Smooth muscle cell (in vitro differentiated cells): ENCODE measurements around the gene SFMBT2. TPM values are rescaled to one million over a fixed set of nuclear protein-coding genes. Genes with fewer than 3 reads are reported as not detected.
"Not testable (repeated sequence)": the region's sequence is repeated elsewhere in the genome, so short reads cannot be mapped to it uniquely, and the experiment has no call there.

Experiments used
- DNase-seq: peaks from one replicate; lab custom pipeline; 2025; ENCODE audit not compliant: unreplicated experiment; lab: John Stamatoyannopoulos, UW
- H2AFZ ChIP-seq: fragments of 200-600 bp; sonication (generic); 2 replicates; pipeline ENCODE4 v1.6.0; 2016; ENCODE audit warnings: antibody characterized with exemption, low read depth, mild to moderate bottlenecking
- H3F3A ChIP-seq: fragments of 200-600 bp; sonication (generic); 2 replicates; pipeline ENCODE4 v1.6.0; 2017; ENCODE audit warnings: antibody characterized with exemption, low read depth
- H3K27ac ChIP-seq: fragments of 200-600 bp; sonication (generic); 2 replicates; pipeline ENCODE4 v1.5.1; 2016; ENCODE audit warnings: low read depth, mild to moderate bottlenecking
- H3K27me3 ChIP-seq: fragments of 200-600 bp; sonication (generic); 2 replicates; pipeline ENCODE4 v1.6.1; 2016; ENCODE audit warnings: low read depth, mild to moderate bottlenecking
- H3K36me3 ChIP-seq: fragments of 200-600 bp; sonication (generic); 2 replicates; pipeline ENCODE4 v1.5.1; 2016; ENCODE audit warnings: low read depth
- H3K4me1 ChIP-seq: fragments of 200-600 bp; sonication (generic); 2 replicates; pipeline ENCODE4 v1.5.1; 2016; ENCODE audit warnings: low read depth
- H3K4me2 ChIP-seq: fragments of 200-600 bp; sonication (generic); 2 replicates; pipeline ENCODE4 v1.6.0; 2016; ENCODE audit warnings: mild to moderate bottlenecking
- H3K4me3 ChIP-seq: fragments of 200-600 bp; sonication (generic); 2 replicates; pipeline ENCODE4 v1.5.1; 2016; ENCODE audit warnings: mild to moderate bottlenecking
- H3K79me2 ChIP-seq: fragments of 200-600 bp; sonication (generic); 2 replicates; pipeline ENCODE4 v1.6.0; 2016; ENCODE audit warnings: low read depth, mild to moderate bottlenecking
- H3K9ac ChIP-seq: fragments of 200-600 bp; sonication (generic); 2 replicates; pipeline ENCODE4 v1.6.0; 2016; ENCODE audit warnings: low read depth
- H3K9me3 ChIP-seq: fragments of 200-600 bp; sonication (generic); replicated peaks from 2 replicates; pipeline ENCODE4 v1.5.1; 2016; ENCODE audit warnings: low read depth
- H4K20me1 ChIP-seq: fragments of 200-600 bp; sonication (generic); 2 replicates; pipeline ENCODE4 v1.6.0; 2016; ENCODE audit warnings: low read depth
- WGBS: methylation state at CpG from one replicate; pipeline ENCODE4 v1.1.7; 2016; ENCODE audit warnings: low lambda C conversion rate; 5-methylcytosine and 5-hydroxymethylcytosine counted together
- polyA plus RNA-seq: library from polyadenylated mRNA; unstranded; fragments of >200 nt; fragmentation: Nextera tagmentation; extraction: Ambion mirVana; gene quantifications from 2 replicates; pipeline ENCODE4 v1.2.1, GENCODE V29; 2016
- total RNA-seq: library from RNA; depleted of rRNA; stranded (reverse); fragments of >200 nt; gene quantifications from 2 replicates; pipeline ENCODE4 v1.2.3, GENCODE V29; 2014
- TF ChIP-seq, protein P1 (sequence below): fragments of 200-600 bp; sonication (generic); IDR thresholded peaks from 2 replicates; pipeline ENCODE4 v1.5.1; 2017; ENCODE audit warnings: borderline replicate concordance, mild to moderate bottlenecking, antibody characterized with exemption; ENCODE audit not compliant: insufficient read depth, poor library complexity, severe bottlenecking

The SFMBT2 gene
- total and polyA plus RNA-seq, 2 experiments from 2014 or later: 0.90 to 1.4 TPM

DNA sequence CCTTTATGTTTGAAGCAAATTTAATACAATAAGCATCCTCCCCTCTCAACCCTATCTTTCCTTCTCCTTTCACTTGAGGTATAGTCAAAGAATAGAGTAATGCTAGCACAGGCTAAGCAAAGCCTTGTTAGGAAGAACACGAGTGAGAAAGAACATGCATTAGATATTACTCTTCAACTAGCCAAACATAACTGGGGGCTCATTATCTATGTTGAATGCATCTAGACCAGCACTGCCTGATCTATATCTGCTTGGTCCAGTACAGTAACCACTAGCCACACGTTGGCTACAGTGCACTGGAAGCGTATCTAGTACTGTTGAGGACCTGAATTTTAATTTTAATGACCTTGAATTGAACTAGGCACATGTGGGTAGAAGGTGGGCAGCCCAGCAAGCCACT is 21.0 kb downstream of the SFMBT2 start:
- Histone ChIP-seq H3K27ac (no peak overlapping the region), H3K79me2 (no peaks in the 10 kb centered on the region), H3F3A (no peaks in the 10 kb centered on the region), H4K20me1 (no peaks in the 10 kb centered on the region), H3K4me3 (no peak overlapping the region), H3K4me2 (no peak overlapping the region), H2AFZ (no peak overlapping the region), H3K9ac (no peak overlapping the region), H3K36me3 (no peaks in the 10 kb centered on the region), H3K4me1 (no peaks in the 10 kb centered on the region), H3K27me3 (no peaks in the 10 kb centered on the region), H3K9me3 (no peaks in the 10 kb centered on the region)
- TF ChIP-seq, protein P1, sequence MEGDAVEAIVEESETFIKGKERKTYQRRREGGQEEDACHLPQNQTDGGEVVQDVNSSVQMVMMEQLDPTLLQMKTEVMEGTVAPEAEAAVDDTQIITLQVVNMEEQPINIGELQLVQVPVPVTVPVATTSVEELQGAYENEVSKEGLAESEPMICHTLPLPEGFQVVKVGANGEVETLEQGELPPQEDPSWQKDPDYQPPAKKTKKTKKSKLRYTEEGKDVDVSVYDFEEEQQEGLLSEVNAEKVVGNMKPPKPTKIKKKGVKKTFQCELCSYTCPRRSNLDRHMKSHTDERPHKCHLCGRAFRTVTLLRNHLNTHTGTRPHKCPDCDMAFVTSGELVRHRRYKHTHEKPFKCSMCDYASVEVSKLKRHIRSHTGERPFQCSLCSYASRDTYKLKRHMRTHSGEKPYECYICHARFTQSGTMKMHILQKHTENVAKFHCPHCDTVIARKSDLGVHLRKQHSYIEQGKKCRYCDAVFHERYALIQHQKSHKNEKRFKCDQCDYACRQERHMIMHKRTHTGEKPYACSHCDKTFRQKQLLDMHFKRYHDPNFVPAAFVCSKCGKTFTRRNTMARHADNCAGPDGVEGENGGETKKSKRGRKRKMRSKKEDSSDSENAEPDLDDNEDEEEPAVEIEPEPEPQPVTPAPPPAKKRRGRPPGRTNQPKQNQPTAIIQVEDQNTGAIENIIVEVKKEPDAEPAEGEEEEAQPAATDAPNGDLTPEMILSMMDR: no peak
- WGBS: 83% methylated on average over 3 of the region's 3 CpGs
- DNase-seq: no peak

GRCh38 chr10:7389346-7389745 is 21.5 kb downstream of the SFMBT2 start:
- Histone ChIP-seq H3K27ac (no peak overlapping the region), H3K36me3 (no peaks in the 10 kb centered on the region), H3K9ac (no peak overlapping the region), H3K4me3 (no peak overlapping the region), H4K20me1 (no peaks in the 10 kb centered on the region), H2AFZ (no peak overlapping the region), H3K27me3 (no peaks in the 10 kb centered on the region), H3F3A (no peaks in the 10 kb centered on the region), H3K9me3 (no peaks in the 10 kb centered on the region), H3K79me2 (no peaks in the 10 kb centered on the region), H3K4me2 (no peak overlapping the region), H3K4me1 (no peaks in the 10 kb centered on the region)
- WGBS: 92% methylated on average over 2 of the region's 2 CpGs
- no peak for DNase-seq
- TF ChIP-seq, protein P1: no peak

- Histone ChIP-seq H3K4me1 (no peaks in the 10 kb centered on the region), H3K9ac (no peak overlapping the region), H3K4me2 (no peak overlapping the region), H3K9me3 (no peaks in the 10 kb centered on the region), H4K20me1 (no peaks in the 10 kb centered on the region), H3K4me3 (no peak overlapping the region), H3K36me3 (no peaks in the 10 kb centered on the region), H3K79me2 (no peaks in the 10 kb centered on the region), H3K27me3 (no peaks in the 10 kb centered on the region), H3K27ac (no peak overlapping the region), H2AFZ (no peak overlapping the region), H3F3A (no peaks in the 10 kb centered on the region)
- TF ChIP-seq, protein P1: no peak
- 97% methylated on average over 4 of the region's 4 CpGs for WGBS
- DNase-seq: no peak
Observed at GRCh38 chr10:7388602-7389001, 22.2 kb downstream of the SFMBT2 start.

- not testable (repeated sequence) for H3K27ac ChIP-seq, H3K9me3 ChIP-seq, H3F3A ChIP-seq, DNase-seq, H3K4me1 ChIP-seq, H4K20me1 ChIP-seq, H3K36me3 ChIP-seq, H3K79me2 ChIP-seq, H3K4me2 ChIP-seq, H3K27me3 ChIP-seq, H2AFZ ChIP-seq, H3K4me3 ChIP-seq, H3K9ac ChIP-seq
- WGBS: 100% methylated on average over 1 of the region's 1 CpG
Observed at GRCh38 chr10:7388149-7388548, 22.7 kb downstream of the SFMBT2 start.
